Measurements from ENCODE around the gene DAPK2. TPM values are rescaled to one million over a fixed set of nuclear protein-coding genes. Genes with fewer than 3 reads are reported as not detected.
"Not testable (repeated sequence)": the region's sequence is repeated elsewhere in the genome, so short reads cannot be mapped to it uniquely, and the experiment has no call there.

The DAPK2 gene
- total and polyA plus RNA-seq, 3 experiments from 2014 or later, result 2.2 to 5.5 (median 4.4) TPM

DNA sequence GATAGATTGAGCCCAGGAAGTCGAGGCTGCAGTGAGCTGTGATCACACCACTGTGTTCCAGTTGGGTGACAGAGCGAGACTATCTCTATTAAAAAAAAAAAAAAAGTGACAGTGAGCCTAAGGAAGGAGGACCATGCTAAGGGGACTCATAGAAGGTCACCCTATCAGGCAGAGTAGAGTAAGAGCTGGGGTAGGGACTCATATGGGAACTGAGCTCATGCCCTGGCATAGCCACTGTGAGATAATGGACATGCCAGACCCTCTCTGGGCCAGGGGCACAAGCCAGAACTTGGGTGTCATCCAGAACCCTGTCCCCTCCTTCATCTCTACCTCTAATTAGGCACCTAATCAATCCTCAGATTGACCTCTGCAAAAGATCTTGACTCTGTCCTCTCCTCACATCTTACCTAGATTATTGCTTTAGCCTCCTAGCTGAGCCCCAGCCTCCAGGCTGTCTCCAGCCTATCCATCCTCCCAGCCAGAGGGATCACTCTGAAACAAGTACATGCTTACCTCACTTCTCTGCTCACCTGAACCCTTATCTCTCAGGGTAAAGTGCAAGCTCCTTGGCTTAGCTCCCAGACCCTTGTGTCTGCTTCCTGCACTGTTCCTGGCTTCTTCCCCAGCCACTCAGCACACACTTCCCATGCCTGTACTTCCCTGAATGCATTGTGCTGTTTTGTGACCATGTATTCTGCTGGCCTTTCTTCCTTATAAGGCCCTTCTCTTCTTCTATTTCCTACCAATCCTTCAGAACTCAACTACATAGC is 76.4 kb downstream of the DAPK2 start:
- Histone ChIP-seq H3K4me1 (ENCODE audit: insufficient read depth, low read length) (peaks cover 37% of the 10 kb centered on the region), H3K4me3 (ENCODE audit: low read length) (no peak overlapping the region), H3K27ac (ENCODE audit: low read depth, low read length) (peak overlapping the region; percentile 7), H3K9me3 (ENCODE audit: low read length) (no peaks in the 10 kb centered on the region), H3K36me3 (ENCODE audit: insufficient read depth, low read length) (no peaks in the 10 kb centered on the region), H3K27me3 (ENCODE audit: insufficient read depth, low read length, poor library complexity, severe bottlenecking) (no peaks in the 10 kb centered on the region)
- POLR2A ChIA-PET, result interaction anchor here (0.6 to 1.2 kb wide), 2 partner anchors 24 to 191 kb away, joined by 3 read pairs; no protein-coding TSS in a partner anchor
- Mint-ChIP-seq H3K4me1 (peaks cover 39 to 53% (median 41%) of the 10 kb centered on the region in 3 donors), H3K27me3 (peaks cover 0 to 2% of the 10 kb centered on the region in 2 donors), H3K4me3 (peak overlapping the region in 5 of 7 donors; percentile 70 to 81 (median 78)), H3K27ac (peak overlapping the region; percentile 90 to 100 (median 96)), H3K9me3 (peaks cover 0 to 1% (median 0%) of the 10 kb centered on the region in 5 donors), H3K36me3 (peaks cover 0 to 6% (median 0%) of the 10 kb centered on the region in 3 donors)
- CTCF ChIA-PET, result interaction anchor here (0.6 to 1.7 kb wide), 5 partner anchors 11 to 98 kb away, joined by 3 to 5 read pairs (median 3); partner anchors contain the start of gene DAPK2
- DNase-seq, result no peak

DNA sequence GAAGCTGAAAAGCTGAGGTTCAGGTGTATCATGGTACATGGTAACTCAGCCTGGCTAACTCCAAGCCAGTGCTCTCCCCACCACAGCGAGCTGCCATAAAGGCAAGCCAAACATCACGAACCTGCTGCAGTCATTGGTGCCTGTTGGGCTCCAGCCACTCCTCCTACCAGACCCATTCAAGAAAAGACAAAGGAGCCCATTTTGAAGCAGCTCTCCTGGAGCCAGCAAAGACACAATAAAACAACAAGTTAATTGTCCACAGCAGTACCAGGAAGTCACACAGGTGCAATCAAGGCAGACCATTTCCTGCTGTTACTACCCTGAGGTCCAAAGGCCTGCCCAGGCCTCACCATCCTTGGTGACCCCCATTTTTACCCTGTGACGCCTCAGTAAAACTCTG is 77.6 kb downstream of the DAPK2 start:
- Histone ChIP-seq H3K9me3 (ENCODE audit: low read length) (no peaks in the 10 kb centered on the region), H3K27ac (ENCODE audit: low read depth, low read length) (no peak overlapping the region), H3K36me3 (ENCODE audit: insufficient read depth, low read length) (no peaks in the 10 kb centered on the region), H3K4me1 (ENCODE audit: insufficient read depth, low read length) (peaks cover 37% of the 10 kb centered on the region), H3K4me3 (ENCODE audit: low read length) (no peak overlapping the region), H3K27me3 (ENCODE audit: insufficient read depth, low read length, poor library complexity, severe bottlenecking) (no peaks in the 10 kb centered on the region)
- H3K27me3 Mint-ChIP-seq, result peaks cover 2 to 4% of the 10 kb centered on the region in 2 donors
- H3K4me1 Mint-ChIP-seq, result peaks cover 39 to 53% (median 41%) of the 10 kb centered on the region in 3 donors
- peak overlapping the region in 1 of 7 donors; percentile 6 for H3K4me3 Mint-ChIP-seq
- H3K36me3 Mint-ChIP-seq, result peaks cover 0 to 11% (median 6%) of the 10 kb centered on the region in 3 donors
- ChIA-PET CTCF (interaction anchor here (1.7 to 2.0 kb wide), 2 partner anchors 12 to 23 kb away, joined by 5 to 9 read pairs; no protein-coding TSS in a partner anchor), POLR2A (no interaction called here)
- H3K27ac Mint-ChIP-seq, result peak overlapping the region in 5 of 8 donors; percentile 47 to 86 (median 61)
- peaks cover 0 to 9% (median 4%) of the 10 kb centered on the region in 5 donors for H3K9me3 Mint-ChIP-seq
- no peak for DNase-seq

DNA sequence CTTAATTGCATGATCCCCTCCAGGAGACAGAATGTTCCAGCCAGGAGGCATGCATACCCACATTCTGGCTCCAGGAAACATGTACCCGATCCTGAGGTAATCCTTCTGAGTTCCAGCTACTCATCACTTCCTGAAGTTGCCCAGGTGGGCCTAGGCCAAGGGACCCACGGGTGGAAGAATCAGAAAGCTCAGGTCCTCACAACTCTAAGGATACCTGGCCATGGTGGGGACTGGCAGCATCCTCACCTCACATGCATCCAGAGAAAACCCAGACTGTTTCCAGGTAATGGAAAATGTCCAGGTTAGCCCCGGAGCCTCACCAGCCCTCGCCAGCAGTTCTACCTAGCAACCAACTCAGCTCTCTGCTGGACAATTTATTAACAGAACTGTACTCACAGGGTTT is 78.2 kb downstream of the DAPK2 start:
- Histone ChIP-seq H3K27me3 (ENCODE audit: insufficient read depth, low read length, poor library complexity, severe bottlenecking) (no peaks in the 10 kb centered on the region), H3K9me3 (ENCODE audit: low read length) (no peaks in the 10 kb centered on the region), H3K4me1 (ENCODE audit: insufficient read depth, low read length) (peaks cover 37% of the 10 kb centered on the region), H3K36me3 (ENCODE audit: insufficient read depth, low read length) (no peaks in the 10 kb centered on the region), H3K27ac (ENCODE audit: low read depth, low read length) (no peak overlapping the region), H3K4me3 (ENCODE audit: low read length) (no peak overlapping the region)
- CTCF ChIA-PET, result interaction anchor here (2.0 kb wide), 1 partner anchor 23 kb away, joined by 9 read pairs; no protein-coding TSS in a partner anchor
- peaks cover 2 to 7% of the 10 kb centered on the region in 2 donors for H3K27me3 Mint-ChIP-seq
- H3K27ac Mint-ChIP-seq, result peak overlapping the region in 2 of 8 donors; percentile 13 to 85
- no peak for DNase-seq
- H3K4me1 Mint-ChIP-seq, result peaks cover 39 to 53% (median 41%) of the 10 kb centered on the region in 3 donors
- H3K4me3 Mint-ChIP-seq, result no peak overlapping the region
- peaks cover 0 to 9% (median 4%) of the 10 kb centered on the region in 5 donors for H3K9me3 Mint-ChIP-seq
- H3K36me3 Mint-ChIP-seq, result peaks cover 0 to 11% (median 11%) of the 10 kb centered on the region in 3 donors
- POLR2A ChIA-PET, result no interaction called here

DNA sequence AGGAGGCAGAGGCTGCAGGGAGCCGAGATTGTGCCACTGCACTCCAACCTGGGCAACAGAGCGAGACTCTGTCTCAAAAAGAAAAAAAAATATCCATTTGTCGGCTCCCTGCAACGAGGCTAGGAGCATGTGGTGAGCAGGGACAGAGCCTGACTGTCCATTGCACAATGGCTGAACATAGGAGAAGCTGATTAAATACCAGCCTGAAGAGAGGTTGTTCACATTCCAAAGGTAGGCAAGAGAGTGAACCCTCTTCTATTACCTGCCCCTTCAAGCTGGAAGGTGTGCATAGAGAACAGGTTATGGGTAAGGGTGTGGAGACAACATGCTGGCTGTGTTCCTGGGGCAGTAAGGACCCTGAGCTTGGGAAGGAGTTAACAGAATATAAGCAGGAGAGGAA is 78.7 kb downstream of the DAPK2 start:
- Mint-ChIP-seq H3K4me3 (no peak overlapping the region), H3K27me3 (peaks cover 2 to 7% of the 10 kb centered on the region in 2 donors), H3K9me3 (peaks cover 0 to 9% (median 4%) of the 10 kb centered on the region in 5 donors), H3K36me3 (peaks cover 0 to 11% (median 11%) of the 10 kb centered on the region in 3 donors), H3K4me1 (peaks cover 39 to 50% (median 40%) of the 10 kb centered on the region in 3 donors), H3K27ac (peak overlapping the region in 3 of 8 donors; percentile 7 to 55 (median 13))
- ChIA-PET CTCF (interaction anchor here (2.0 kb wide), 1 partner anchor 22 kb away, joined by 9 read pairs; no protein-coding TSS in a partner anchor), POLR2A (no interaction called here)
- DNase-seq, result no peak
- peaks cover 37% of the 10 kb centered on the region for H3K4me1 ChIP-seq (ENCODE audit: insufficient read depth, low read length)
- H3K27me3 ChIP-seq (ENCODE audit: insufficient read depth, low read length, poor library complexity, severe bottlenecking), result no peaks in the 10 kb centered on the region
- H3K36me3 ChIP-seq (ENCODE audit: insufficient read depth, low read length), result no peaks in the 10 kb centered on the region
- no peak overlapping the region for H3K4me3 ChIP-seq (ENCODE audit: low read length)
- no peaks in the 10 kb centered on the region for H3K9me3 ChIP-seq (ENCODE audit: low read length)
- no peak overlapping the region for H3K27ac ChIP-seq (ENCODE audit: low read depth, low read length)

DNA sequence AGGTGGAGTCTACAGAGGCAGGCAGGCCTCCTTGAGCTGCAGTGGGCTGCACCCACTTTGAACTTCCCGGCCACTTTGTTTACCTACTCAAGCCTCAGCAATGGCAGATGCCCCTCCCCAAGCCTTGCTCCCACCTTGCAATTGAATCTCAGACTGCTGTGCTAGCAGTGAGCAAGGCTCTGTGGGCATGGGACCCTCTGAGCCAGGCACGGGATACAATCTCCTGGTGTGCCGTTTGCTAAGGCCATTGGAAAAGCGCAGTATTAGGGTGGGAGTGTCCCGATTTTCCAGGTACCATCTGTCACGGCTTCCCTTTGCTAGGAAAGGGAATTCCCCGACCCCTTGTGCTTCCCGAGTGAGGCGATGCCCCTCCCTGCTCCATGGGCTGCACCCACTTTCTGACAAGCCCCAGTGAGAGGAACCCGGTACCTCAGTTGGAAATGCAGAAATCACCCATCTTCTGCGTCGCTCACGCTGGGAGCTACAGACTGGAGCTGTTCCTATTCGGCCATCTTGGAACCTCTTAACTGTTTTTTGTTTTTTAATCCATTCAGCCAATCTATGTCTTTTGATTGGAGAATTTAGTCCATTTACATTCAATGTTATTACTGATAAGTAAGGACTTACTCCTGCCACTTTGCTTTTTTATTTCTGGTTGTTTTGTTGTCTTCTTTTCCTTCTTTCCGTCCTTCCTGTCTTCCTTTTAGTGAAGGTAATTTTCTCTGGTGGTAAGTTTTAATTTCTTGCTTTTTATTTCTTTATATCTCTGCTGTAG is 83.2 kb downstream of the DAPK2 start:
- CTCF ChIA-PET; H3K4me3 ChIP-seq (ENCODE audit: low read length); H3K27ac Mint-ChIP-seq; H3K27ac ChIP-seq (ENCODE audit: low read depth, low read length); H3K27me3 Mint-ChIP-seq; H3K9me3 ChIP-seq (ENCODE audit: low read length); H3K4me1 ChIP-seq (ENCODE audit: insufficient read depth, low read length); H3K4me1 Mint-ChIP-seq; DNase-seq; H3K27me3 ChIP-seq (ENCODE audit: insufficient read depth, low read length, poor library complexity, severe bottlenecking); POLR2A ChIA-PET; H3K4me3 Mint-ChIP-seq; H3K36me3 ChIP-seq (ENCODE audit: insufficient read depth, low read length): not testable (repeated sequence)
- H3K36me3 Mint-ChIP-seq, result peaks cover 0 to 21% (median 10%) of the 10 kb centered on the region in 3 donors
- H3K9me3 Mint-ChIP-seq, result peaks cover 0 to 11% (median 5%) of the 10 kb centered on the region in 5 donors

DNA sequence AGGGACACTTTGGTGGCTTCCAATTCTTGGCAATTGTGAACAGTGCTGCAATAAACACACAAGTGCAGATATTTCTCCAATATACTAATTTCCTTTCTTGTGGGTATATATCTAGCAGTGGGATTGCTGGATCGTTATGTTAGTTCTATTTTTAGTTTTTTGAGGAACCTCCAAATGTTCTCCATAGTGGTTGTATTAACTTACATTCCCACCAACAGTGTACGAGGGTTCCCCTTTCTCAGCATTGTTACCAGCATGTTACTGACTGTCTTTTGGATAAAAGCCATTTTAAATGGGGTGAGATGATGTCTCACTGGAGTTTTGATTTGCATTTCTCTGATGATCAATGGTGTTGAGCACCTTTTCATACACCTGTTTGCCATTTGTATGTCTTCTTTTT is 92.8 kb downstream of the DAPK2 start:
- Histone ChIP-seq H3K36me3 (ENCODE audit: insufficient read depth, low read length) (no peaks in the 10 kb centered on the region), H3K9me3 (ENCODE audit: low read length) (no peaks in the 10 kb centered on the region), H3K4me1 (ENCODE audit: insufficient read depth, low read length) (no peaks in the 10 kb centered on the region), H3K4me3 (ENCODE audit: low read length) (no peak overlapping the region), H3K27ac (ENCODE audit: low read depth, low read length) (no peak overlapping the region), H3K27me3 (ENCODE audit: insufficient read depth, low read length, poor library complexity, severe bottlenecking) (no peaks in the 10 kb centered on the region)
- no peak overlapping the region for H3K4me3 Mint-ChIP-seq
- peaks cover 0 to 3% (median 2%) of the 10 kb centered on the region in 3 donors for H3K4me1 Mint-ChIP-seq
- peaks cover 0 to 3% of the 10 kb centered on the region in 2 donors for H3K27me3 Mint-ChIP-seq
- peaks cover 0 to 3% (median under 1%) of the 10 kb centered on the region in 5 donors for H3K9me3 Mint-ChIP-seq
- H3K36me3 Mint-ChIP-seq, result no peaks in the 10 kb centered on the region
- H3K27ac Mint-ChIP-seq, result peak overlapping the region in 1 of 8 donors; percentile 17
- ChIA-PET CTCF (no interaction called here), POLR2A (no interaction called here)
- no peak for DNase-seq

DNA sequence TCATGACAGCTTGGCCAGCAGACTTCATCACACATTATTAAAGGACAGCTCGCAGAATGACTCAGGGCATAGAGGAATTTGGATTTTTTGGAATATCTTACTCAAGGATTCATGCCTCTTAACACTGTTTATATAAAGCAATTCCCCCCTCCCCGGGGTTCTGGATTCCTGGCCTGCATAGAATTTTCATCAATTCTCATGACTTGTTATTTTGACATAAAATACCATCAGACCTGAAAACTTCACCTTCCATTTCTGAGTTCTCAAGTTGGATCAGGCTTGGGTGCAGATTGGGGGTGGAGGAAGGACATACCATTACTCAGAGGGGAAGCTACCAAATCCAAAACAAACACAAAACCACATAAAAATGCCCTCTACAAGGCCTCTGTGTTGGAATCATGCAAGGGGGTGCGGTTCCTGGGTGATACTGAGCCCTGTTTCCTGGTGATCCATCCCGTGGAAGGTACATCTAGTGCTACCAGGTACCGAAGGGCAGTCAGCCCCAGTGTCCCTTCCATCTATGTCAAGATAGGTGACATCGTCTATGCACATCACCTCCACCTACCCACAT is 95.3 kb downstream of the DAPK2 start:
- Mint-ChIP-seq H3K4me3 (no peak overlapping the region), H3K27me3 (peaks cover 0 to 3% of the 10 kb centered on the region in 2 donors), H3K36me3 (no peaks in the 10 kb centered on the region), H3K4me1 (peaks cover 0 to 3% (median 2%) of the 10 kb centered on the region in 3 donors), H3K9me3 (no peaks in the 10 kb centered on the region), H3K27ac (peak overlapping the region in 3 of 8 donors; percentile 22 to 53 (median 34))
- DNase-seq, result no peak
- H3K27ac ChIP-seq (ENCODE audit: low read depth, low read length), result no peak overlapping the region
- no peaks in the 10 kb centered on the region for H3K9me3 ChIP-seq (ENCODE audit: low read length)
- H3K36me3 ChIP-seq (ENCODE audit: insufficient read depth, low read length), result no peaks in the 10 kb centered on the region
- CTCF ChIA-PET, result interaction anchor here (7.2 kb wide), 1 partner anchor 95 kb away, joined by 72 read pairs; the partner anchor contains the start of gene DAPK2
- H3K4me1 ChIP-seq (ENCODE audit: insufficient read depth, low read length), result no peaks in the 10 kb centered on the region
- POLR2A ChIA-PET, result no interaction called here
- no peaks in the 10 kb centered on the region for H3K27me3 ChIP-seq (ENCODE audit: insufficient read depth, low read length, poor library complexity, severe bottlenecking)
- no peak overlapping the region for H3K4me3 ChIP-seq (ENCODE audit: low read length)

Data from CD8-positive, alpha-beta memory T cell (primary cell).